Endothelial cell of umbilical vein (primary cell): ENCODE data around the gene BST2. TPM values are rescaled to one million over a fixed set of nuclear protein-coding genes. Genes with fewer than 3 reads are reported as not detected.

Experiments used
- BruUV-seq: library from RNA; stranded (reverse); fragments of 400-500 nt; replicated peaks from 2 replicates; lab custom pipeline; 2021; lab: Mats Ljungman, UMichigan
- CTCF ChIA-PET: fragments of 300-600, 350-600 bp; sonication (Branson Sonifier 250); formaldehyde crosslinking; loops from one replicate; lab custom pipeline; 2021; ENCODE audit warnings: antibody characterized with exemption, inconsistent platforms; lab: Charles Lee
- POLR2A ChIA-PET: fragments of 300-600, 350-600 bp; sonication (Branson Sonifier 250); formaldehyde crosslinking; loops from one replicate; lab custom pipeline; 2021; ENCODE audit warnings: antibody characterized with exemption, inconsistent platforms; lab: Charles Lee
- DNase-seq: peaks from one replicate; pipeline ENCODE4 v3.0.0-alpha.2; 2011; ENCODE audit warnings: low read depth, low spot score
- FAIRE-seq: peaks from 2 replicates; lab custom pipeline; 2011; peaks lifted over from hg19 to GRCh38; lab: Jason Lieb, UNC
- H2AFZ ChIP-seq: 2 replicates; pipeline ENCODE4 v1.6.0; 2012; ENCODE audit warnings: low read depth, low read length, control low read depth, inconsistent platforms
- H3K27ac ChIP-seq: 2 replicates; pipeline ENCODE4 v1.5.1; 2011; ENCODE audit warnings: low read depth, mild to moderate bottlenecking, control low read depth, low read length, moderate library complexity; ENCODE audit not compliant: insufficient read depth
- H3K27me3 ChIP-seq, 2 experiments: 2 replicates each; pipeline versions ENCODE4 v1.6.0 to v1.6.1; 2011; ENCODE audit warnings: low read length in 2 of 2, mixed read lengths in 1 of 2; ENCODE audit not compliant: control insufficient read depth in 2 of 2, insufficient read depth in 2 of 2
- H3K36me3 ChIP-seq, 2 experiments: 2 replicates in 1 of 2; 3 replicates in 1 of 2; pipeline ENCODE4 v1.5.1; 2011; ENCODE audit warnings: low read length in 2 of 2, mild to moderate bottlenecking in 1 of 2, moderate library complexity in 1 of 2; ENCODE audit not compliant: control insufficient read depth in 2 of 2, insufficient read depth in 2 of 2; ENCODE audit errors: extremely low read depth in 1 of 2
- H3K4me1 ChIP-seq: 3 replicates; pipeline ENCODE4 v1.5.1; 2011; ENCODE audit warnings: mild to moderate bottlenecking, low read length; ENCODE audit not compliant: control insufficient read depth, insufficient read depth; ENCODE audit errors: extremely low read depth
- H3K4me2 ChIP-seq: 2 replicates; pipeline ENCODE4 v1.6.1; 2011; ENCODE audit warnings: low read length, control low read depth, mixed read lengths; ENCODE audit not compliant: insufficient read depth
- H3K4me3 ChIP-seq, 3 experiments: fragments of 200-600 bp in 1 of 3; sonication (generic), shearing (Covaris generic) in 1 of 3; replicated peaks in 1 of 3; 2 replicates each; pipeline ENCODE4 v1.5.1; 2011 to 2016; ENCODE audit warnings: control low read depth in 3 of 3, low read length in 3 of 3, mild to moderate bottlenecking in 2 of 3, inconsistent platforms in 1 of 3, low read depth in 1 of 3, moderate library complexity in 1 of 3; ENCODE audit not compliant: insufficient read depth in 1 of 3
- H3K79me2 ChIP-seq: 2 replicates; pipeline ENCODE4 v1.6.0; 2012; ENCODE audit warnings: low read length, inconsistent platforms; ENCODE audit not compliant: control insufficient read depth, insufficient read depth
- H3K9ac ChIP-seq: replicated peaks from 2 replicates; pipeline ENCODE3; 2011; ENCODE audit warnings: low read length, control low read depth; ENCODE audit not compliant: insufficient read depth; ENCODE audit errors: extremely low read depth
- H3K9me1 ChIP-seq: replicated peaks from 3 replicates; pipeline ENCODE4 v1.6.0; 2011; ENCODE audit warnings: mild to moderate bottlenecking, low read length; ENCODE audit not compliant: control insufficient read depth, insufficient read depth; ENCODE audit errors: extremely low read depth
- H3K9me3 ChIP-seq: replicated peaks from 2 replicates; pipeline ENCODE4 v1.5.1; 2012; ENCODE audit warnings: low read length, inconsistent platforms; ENCODE audit not compliant: control insufficient read depth, insufficient read depth
- H4K20me1 ChIP-seq: replicated peaks from 2 replicates; pipeline ENCODE3; 2011; ENCODE audit warnings: mild to moderate bottlenecking, low read length; ENCODE audit not compliant: control insufficient read depth, insufficient read depth; ENCODE audit errors: extremely low read depth
- CTCF ChIP-seq, 2 donors: IDR thresholded peaks; 1 replicate in 1 of 2; 2 replicates in 1 of 2; pipeline ENCODE4 v1.5.1; 2011; ENCODE audit warnings: low read length in 2 of 2, mild to moderate bottlenecking in 2 of 2, moderate library complexity in 2 of 2, control low read depth in 1 of 2, inconsistent platforms in 1 of 2, low read depth in 1 of 2; ENCODE audit not compliant: insufficient read depth in 1 of 2; ENCODE audit errors: extremely low read depth in 1 of 2
- EZH2 ChIP-seq: IDR thresholded peaks from 2 replicates; pipeline ENCODE4 v1.6.1; 2012; ENCODE audit warnings: borderline replicate concordance, low read depth, mild to moderate bottlenecking, moderate library complexity, low read length, inconsistent platforms; ENCODE audit not compliant: severe bottlenecking
- FOS ChIP-seq: IDR thresholded peaks from 2 replicates; pipeline ENCODE4 v1.6.1; 2011; ENCODE audit warnings: mild to moderate bottlenecking, low read length, moderate library complexity, borderline replicate concordance; ENCODE audit not compliant: insufficient read depth
- GATA2 ChIP-seq: IDR thresholded peaks from 2 replicates; pipeline ENCODE4 v1.7.0; 2011; ENCODE audit warnings: low read depth, mild to moderate bottlenecking, moderate library complexity, mixed read lengths, low read length; ENCODE audit not compliant: insufficient read length, insufficient read depth
- JUN ChIP-seq: IDR thresholded peaks from 2 replicates; pipeline ENCODE4 v1.6.1; 2011; ENCODE audit warnings: borderline replicate concordance, low read depth; ENCODE audit not compliant: insufficient read length, insufficient read depth
- MAX ChIP-seq: IDR thresholded peaks from 2 replicates; pipeline ENCODE4 v1.6.1; 2011; ENCODE audit not compliant: insufficient read depth, insufficient read length
- MYC ChIP-seq: IDR thresholded peaks from one replicate; pipeline ENCODE4 v1.6.1; 2011; ENCODE audit warnings: mild to moderate bottlenecking, low read depth, low read length
- POLR2A ChIP-seq: IDR thresholded peaks from 2 replicates; pipeline ENCODE4 v1.6.1; 2012; ENCODE audit warnings: low read depth, mild to moderate bottlenecking, control low read depth, low read length
- POLR2AphosphoS5 ChIP-seq: IDR thresholded peaks from 2 replicates; pipeline ENCODE4 v1.6.1; 2012; ENCODE audit warnings: low read depth, mild to moderate bottlenecking, control low read depth, low read length, moderate library complexity; ENCODE audit not compliant: insufficient read depth
- dilution Hi-C: fragments of 300-500 bp; cut with MboI; formaldehyde crosslinking; loops from one replicate; pipeline ENCODE4 v1.15.0; 2019; ENCODE audit warnings: low sequenced_read_pairs; ENCODE audit not compliant: extremely low pct_ligation_motif_present
- intact Hi-C: fragments of 100-400 bp; cut with micrococcal nuclease; formaldehyde crosslinking; loops from one replicate; pipeline ENCODE4 v1.10.0; 2022
- polyA plus RNA-seq, 4 experiments: library from polyadenylated mRNA; depleted of rRNA in 3 of 4; stranded (reverse) in 3 of 4; unstranded in 1 of 4; fragments of >200 nt; gene quantifications; 2 replicates each; pipeline versions ENCODE4 v1.2.1 to v1.2.3, GENCODE V29; 2011 to 2012; ENCODE audit warnings: missing spikeins in 1 of 4
- total RNA-seq: library from RNA; stranded (reverse); gene quantifications from 2 replicates; pipeline ENCODE4 v1.2.3, GENCODE V29; 2021

Gene BST2
- total and polyA plus RNA-seq, 2 donors (not counting 3 experiments of a cell fraction or from before 2014, with no cell fraction given): 21.2 to 146 TPM

GRCh38 chr19:17436094-17436873 lies 30.9 kb upstream of the BST2 start:
- no peak overlapping the region for H3K9ac ChIP-seq
- H4K20me1 ChIP-seq: no peaks in the 10 kb centered on the region
- no peak overlapping the region for H3K4me3 ChIP-seq
- FAIRE-seq (no peak), DNase-seq (no peak)
- no peaks in the 10 kb centered on the region for H3K9me1 ChIP-seq
- intact Hi-C loops (no loop called here), dilution Hi-C loops (no loop called here)
- no peak overlapping the region for H2AFZ ChIP-seq
- H3K4me1 ChIP-seq: no peaks in the 10 kb centered on the region
- no TSS peak for BruUV-seq
- no peak overlapping the region for H3K4me2 ChIP-seq
- CTCF ChIA-PET: interaction anchor here (1.2 kb wide), 1 partner anchor 11 kb away, joined by 8 read pairs; the partner anchor contains the start of gene TMEM221
- no peak overlapping the region for H3K27ac ChIP-seq
- POLR2A ChIA-PET: no interaction called here
- no peaks in the 10 kb centered on the region for H3K27me3 ChIP-seq
- no peaks in the 10 kb centered on the region for H3K36me3 ChIP-seq
- H3K79me2 ChIP-seq: no peaks in the 10 kb centered on the region
- no peaks in the 10 kb centered on the region for H3K9me3 ChIP-seq
- TF ChIP-seq FOS: no peak
- no peak for TF ChIP-seq EZH2

GRCh38 chr19:17435218-17435617 lies 29.8 kb upstream of the BST2 start:
- no peak for FAIRE-seq
- Histone ChIP-seq H3K9me3 (no peaks in the 10 kb centered on the region), H3K27me3 (no peaks in the 10 kb centered on the region), H4K20me1 (no peaks in the 10 kb centered on the region), H2AFZ (no peak overlapping the region), H3K36me3 (no peaks in the 10 kb centered on the region), H3K79me2 (no peaks in the 10 kb centered on the region), H3K4me1 (no peaks in the 10 kb centered on the region), H3K9ac (no peak overlapping the region), H3K9me1 (no peaks in the 10 kb centered on the region), H3K4me3 (no peak overlapping the region), H3K4me2 (no peak overlapping the region), H3K27ac (no peak overlapping the region)
- intact Hi-C loops: no loop called here
- TF ChIP-seq MAX (no peak), CTCF (IDR thresholded peaks at IDR 0.05; ENCODE audit: extremely low read depth in 1 of 2, insufficient read depth in 1 of 2, low read depth in 1 of 2, low read length in 2 of 2) (no peak), MYC (no peak), GATA2 (no peak), JUN (no peak), POLR2AphosphoS5 (no peak), EZH2 (no peak), POLR2A (no peak), FOS (no peak)
- no TSS peak for BruUV-seq
- POLR2A ChIA-PET: no interaction called here
- no peak for DNase-seq
- CTCF ChIA-PET: no interaction called here
- dilution Hi-C loops: no loop called here
